GM19395 (cell line): Measurements from ENCODE around the gene FAM168A.

Experiments used
- ATAC-seq: cut with Tn5 transposase; IDR thresholded peaks from one replicate; pipeline ENCODE4 v1.9.1; 2021; ENCODE audit warnings: mild to moderate bottlenecking, moderate library complexity; ENCODE audit not compliant: unreplicated experiment

The FAM168A gene

DNA sequence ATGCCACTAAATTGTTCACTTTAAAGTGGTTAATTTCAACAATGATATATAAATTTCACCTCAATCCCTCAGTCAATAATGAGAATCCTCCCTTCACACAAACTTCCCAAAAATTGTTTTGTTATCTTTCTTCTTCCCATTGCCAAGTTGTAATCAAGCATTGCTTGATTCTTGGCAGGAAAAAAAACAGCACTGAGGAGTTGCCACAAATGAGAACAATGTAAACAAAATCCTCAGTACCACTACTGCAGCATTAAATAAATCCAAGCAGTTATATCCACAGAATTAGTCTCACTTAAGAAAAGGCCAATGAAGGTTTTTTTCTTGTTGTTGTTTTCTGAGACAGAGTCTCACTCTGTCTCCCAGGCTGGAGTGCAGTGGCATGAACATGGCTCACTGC lies 38.2 kb downstream of the FAM168A start:
- ATAC-seq = no peak

DNA sequence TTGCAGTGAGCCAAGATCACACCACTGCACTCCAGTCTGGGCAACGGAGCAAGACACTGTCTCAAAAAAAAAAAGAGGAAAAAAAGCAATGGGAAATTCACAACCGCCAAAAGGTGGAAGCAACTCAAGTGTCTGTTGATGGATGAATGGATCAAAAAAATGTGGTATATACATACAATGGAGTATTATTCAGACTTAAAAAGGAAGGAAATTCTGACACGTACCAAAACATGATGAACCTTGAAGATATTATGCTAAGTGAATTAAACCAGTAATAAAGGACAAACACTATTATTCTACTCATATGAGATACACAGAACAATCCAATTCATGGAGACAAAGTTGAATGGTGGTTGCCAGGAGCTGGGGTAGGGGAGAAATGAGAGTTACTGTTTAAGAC lies 40.9 kb downstream of the FAM168A start:
- ATAC-seq = no peak

DNA sequence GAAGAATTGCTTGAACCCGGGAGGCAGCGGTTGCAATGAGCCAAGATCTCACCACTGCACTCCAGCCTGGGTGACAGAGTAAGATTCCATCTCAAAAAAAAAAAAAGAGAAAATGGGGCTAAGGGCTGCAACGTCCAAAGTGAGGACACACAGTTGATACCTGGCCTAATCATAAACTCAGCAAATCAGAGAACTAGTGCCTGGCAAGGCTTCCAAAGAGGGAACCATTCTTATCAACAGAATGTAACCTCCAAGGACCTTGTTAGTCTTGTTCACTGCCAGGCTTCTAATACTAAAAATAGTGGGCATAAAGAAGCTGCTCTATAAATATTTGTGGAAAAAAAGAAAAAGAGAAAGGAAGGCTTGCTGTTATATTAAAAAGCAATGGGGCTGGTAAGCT lies 42.3 kb downstream of the FAM168A start:
- no peak for ATAC-seq

DNA sequence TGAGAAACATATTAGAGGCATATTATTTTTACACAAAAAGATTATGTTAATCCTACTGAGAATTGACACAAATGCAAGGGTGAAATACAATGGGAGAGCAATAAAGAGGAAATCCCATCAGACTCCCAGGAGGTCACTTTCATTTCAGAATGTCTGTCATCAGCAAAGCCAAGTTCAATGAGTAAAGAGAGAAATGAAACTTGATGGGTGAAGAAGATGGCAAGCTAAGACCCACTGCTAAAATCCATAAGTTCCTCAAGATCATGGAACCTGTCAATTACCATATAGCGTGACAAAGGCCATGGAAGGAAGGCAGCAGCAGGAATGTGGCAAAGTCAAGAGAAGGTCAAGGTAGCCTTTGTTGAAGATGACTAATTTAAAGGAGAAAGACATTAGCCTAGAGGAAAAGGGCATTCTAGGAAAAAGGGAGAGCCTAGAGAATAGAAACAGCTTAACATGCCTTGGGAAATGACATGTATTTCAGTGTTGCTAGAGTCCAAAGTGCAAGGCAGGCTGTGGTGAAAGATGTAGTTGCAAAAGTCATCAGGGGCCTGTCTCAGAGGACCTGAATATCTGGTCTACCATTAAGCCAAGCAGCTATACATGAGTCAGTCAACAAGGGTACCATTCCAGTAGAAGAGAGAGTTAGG lies 43.1 kb downstream of the FAM168A start:
- no peak for ATAC-seq

DNA sequence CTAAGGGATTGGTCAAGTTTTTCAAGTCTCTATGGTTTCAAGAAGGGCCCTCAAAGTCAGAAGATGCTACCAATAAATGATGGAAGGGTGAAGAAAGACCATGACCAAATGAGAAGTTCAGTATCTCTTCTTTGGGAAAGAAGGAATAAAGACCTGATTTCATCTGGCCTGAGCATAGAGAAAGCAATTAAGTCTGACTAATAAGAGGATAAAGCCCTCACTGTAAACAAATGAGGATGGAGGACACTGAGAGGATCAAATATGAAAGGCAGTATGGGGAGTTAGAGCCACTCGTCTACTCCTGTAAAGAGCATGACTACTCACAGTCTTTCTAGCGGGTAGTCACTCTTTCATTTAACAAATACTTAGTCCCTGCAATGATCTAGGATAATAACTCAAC lies 44.6 kb downstream of the FAM168A start:
- ATAC-seq = no peak

DNA sequence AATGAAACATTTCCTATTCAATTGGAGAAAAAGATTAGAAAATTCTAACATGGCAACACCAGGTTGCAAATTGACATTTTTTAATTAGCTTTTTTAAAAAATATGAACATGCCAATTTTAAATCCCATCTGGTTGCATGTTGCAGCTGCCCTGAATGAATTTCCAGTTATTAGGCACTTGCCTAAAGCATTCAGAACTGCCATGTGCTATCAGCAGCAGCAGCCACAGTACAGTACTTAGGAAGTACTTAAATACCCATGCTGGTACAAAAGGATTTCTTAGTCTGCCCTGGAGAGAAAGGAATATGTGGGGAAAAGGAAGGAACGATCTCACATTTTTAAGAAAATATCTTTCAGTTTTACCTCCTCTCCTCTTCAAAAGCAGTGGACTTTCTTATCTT lies 46.2 kb downstream of the FAM168A start:
- no peak for ATAC-seq

DNA sequence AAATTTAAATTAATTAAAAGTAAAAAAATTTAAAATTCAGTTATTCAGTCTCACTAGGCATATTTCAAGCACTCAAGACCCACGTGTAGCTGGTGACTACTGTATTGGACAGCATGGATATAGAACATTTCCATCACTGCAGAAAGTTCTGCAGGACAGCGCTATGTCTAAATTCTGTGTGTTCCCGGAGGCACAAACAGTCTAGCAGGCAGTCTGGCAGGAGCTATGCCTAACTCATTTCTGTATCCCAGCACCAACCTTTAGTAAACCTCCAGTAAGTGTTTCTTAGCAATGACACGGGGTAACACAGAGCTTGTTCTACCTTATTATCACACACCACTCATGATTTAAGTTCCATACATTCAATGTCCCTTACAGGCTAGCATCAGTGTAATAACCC lies 48.5 kb downstream of the FAM168A start:
- ATAC-seq = no peak

GRCh38 chr11:73547706-73548595 lies 50.0 kb downstream of the FAM168A start:
- ATAC-seq = no peak

DNA sequence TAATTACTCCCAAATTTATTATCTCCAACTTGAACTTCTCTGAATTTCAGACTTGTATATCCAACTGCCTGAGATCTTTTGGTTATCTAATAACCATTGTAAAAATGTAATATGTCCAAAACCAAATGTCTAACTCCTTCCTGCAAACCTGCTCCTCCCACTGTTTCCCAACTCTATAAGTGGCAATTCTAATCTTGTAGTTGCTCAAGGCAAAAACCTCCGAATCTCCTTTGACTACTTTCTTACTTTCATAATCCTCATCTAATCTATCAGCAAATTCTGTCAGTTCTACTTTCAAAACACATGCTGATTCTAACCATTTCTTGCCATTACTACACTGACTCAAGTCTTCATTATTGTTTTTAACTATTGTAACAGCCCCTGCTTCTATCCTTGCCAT lies 55.7 kb downstream of the FAM168A start:
- ATAC-seq = no peak

DNA sequence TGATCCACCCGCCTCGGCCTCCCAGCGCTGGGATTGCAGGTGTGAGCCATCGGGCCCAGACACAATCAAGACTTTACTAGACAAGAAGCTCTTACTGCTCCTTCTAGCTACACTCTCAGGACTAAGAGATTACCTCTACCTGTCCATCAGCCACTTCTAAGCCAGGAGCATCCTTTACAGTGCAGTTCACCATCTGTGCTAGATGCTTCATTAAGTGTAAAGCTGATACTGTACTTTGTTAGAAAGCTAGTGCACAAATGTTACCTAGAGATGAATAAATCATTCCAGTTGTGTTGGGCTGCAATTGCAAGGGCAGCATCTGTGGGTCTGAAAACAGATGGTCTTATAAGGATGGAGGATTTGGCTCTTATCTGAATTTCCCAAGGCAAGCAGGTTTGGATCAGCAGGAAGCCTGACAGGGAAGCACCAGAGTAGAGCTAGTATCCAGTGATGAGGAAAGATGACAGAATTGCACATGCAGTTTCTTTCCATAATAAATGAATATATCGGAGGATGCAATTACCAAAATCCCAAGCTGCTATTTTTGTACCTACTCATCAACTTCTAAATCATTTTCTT lies 58.3 kb downstream of the FAM168A start:
- no peak for ATAC-seq

DNA sequence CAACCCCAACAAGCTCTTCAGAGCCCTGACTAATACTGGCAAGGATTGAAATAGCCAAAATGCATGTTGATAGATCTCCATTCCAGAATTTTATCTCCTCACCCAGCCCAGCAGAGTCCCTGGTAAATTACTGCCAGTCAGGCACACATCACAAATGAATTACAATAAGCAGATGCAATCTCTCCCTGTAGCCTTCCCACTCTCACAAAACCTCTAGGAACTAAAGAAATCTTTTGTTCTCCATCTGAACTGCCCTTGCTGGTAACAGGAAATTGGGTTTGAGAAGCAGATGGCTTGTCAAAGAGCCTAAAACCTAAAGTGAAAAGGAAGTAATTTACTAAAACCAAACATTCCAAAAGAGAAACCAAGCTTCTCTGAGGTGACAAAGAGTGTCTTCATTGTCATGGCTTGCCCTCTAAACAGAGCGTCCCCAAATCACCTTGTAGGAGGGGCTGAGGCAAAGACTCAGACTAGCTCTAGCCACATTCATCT lies 59.5 kb downstream of the FAM168A start:
- peak; percentile 67 for ATAC-seq

DNA sequence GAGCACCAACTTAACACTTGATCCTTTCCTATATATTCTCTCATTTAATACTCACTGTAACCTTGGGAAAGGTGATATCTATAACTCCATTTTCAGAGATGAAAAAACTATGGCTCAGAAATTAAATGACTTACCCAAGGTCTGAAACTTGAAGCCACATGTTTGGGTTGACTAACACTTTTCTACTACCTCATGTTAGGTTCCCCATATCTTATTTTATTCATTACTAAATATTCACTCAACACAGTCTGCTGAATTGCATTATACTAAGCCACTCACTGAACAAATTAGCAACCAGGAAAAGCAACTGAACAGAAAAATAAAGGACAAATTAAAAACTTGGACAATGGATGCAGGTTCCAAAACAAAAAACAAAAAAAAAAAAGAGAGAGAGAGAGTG lies 59.9 kb downstream of the FAM168A start:
- no peak for ATAC-seq

GRCh38 chr11:73536961-73537360 lies 61.0 kb downstream of the FAM168A start:
- no peak for ATAC-seq

GRCh38 chr11:73532310-73532709 lies 65.6 kb downstream of the FAM168A start:
- ATAC-seq = no peak

GRCh38 chr11:73531386-73531785 lies 66.5 kb downstream of the FAM168A start:
- no peak for ATAC-seq

- ATAC-seq = no peak
Observed at GRCh38 chr11:73530109-73530508, 67.8 kb downstream of the FAM168A start.

DNA sequence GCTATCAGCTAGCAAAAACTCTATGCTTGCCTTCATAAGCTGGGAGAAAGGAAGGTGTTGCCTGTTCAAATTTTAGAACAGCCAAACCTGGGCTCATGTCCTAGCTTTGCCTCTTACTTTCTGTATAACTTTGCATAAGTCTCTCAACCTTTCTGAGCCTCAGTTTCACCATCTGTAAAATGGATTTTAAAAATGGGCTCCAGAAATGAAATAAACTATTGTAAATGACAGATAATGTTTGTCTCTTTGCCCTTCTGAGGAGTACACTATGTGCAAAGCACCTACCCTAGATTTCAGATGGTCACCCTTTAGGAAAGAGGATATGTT lies 68.7 kb downstream of the FAM168A start:
- ATAC-seq = no peak

- no peak for ATAC-seq
Observed at GRCh38 chr11:73528483-73529203, 69.3 kb downstream of the FAM168A start.

DNA sequence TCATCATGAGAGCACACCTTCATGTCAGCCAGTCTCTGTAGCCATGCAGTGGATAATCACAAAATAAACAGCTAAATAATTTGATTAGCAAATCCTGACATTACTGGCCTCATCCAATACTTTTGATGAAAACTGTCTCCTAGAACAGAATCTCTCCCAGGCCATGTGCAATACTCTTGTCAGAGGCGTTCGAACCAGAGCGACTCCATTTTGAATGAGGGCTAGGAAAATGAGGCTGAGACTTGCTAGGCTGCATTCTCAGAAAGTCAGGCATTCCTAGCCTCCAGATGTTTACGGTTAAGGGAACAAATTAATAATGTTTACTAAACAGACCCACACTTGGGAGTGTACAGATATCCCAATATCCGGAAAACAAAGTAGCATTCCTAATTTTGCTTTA lies 69.9 kb downstream of the FAM168A start:
- no peak for ATAC-seq

GRCh38 chr11:73525611-73526010 lies 72.3 kb downstream of the FAM168A start:
- no peak for ATAC-seq

DNA sequence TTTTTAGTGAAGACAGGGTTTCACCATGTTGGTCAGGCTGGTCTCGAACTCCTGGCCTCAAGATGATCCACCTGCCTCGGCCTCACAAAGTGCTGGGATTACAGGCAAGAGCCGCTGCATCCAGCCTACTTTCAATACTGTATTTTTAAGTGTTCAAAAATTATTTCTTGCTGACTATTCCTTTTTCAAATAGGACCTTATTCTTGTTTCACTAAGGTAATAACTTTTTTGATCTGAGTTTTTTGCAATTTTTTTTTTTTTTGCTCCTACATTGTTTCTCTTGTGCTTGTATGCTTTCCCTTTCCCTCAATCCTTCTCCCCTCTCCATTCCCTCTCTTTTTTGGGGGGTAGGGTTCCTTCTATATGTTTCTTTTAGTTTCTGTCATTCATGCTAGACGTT lies 73.1 kb downstream of the FAM168A start:
- ATAC-seq = no peak
